NK-92 (cell line): Measurements from ENCODE around the gene TMEM266.

Source experiments
- DNase-seq: peaks from one replicate; lab custom pipeline; 2025; ENCODE audit not compliant: unreplicated experiment; lab: John Stamatoyannopoulos, UW

The TMEM266 gene

GRCh38 chr15:76127169-76127568 is 67.4 kb downstream of the TMEM266 start:
- DNase-seq: no peak

GRCh38 chr15:76127880-76128279 is 68.1 kb downstream of the TMEM266 start:
- no peak for DNase-seq

- no peak for DNase-seq
Observed at GRCh38 chr15:76134537-76134936, 74.8 kb downstream of the TMEM266 start.

- no peak for DNase-seq
Observed at GRCh38 chr15:76135516-76135915, 75.7 kb downstream of the TMEM266 start.

DNA sequence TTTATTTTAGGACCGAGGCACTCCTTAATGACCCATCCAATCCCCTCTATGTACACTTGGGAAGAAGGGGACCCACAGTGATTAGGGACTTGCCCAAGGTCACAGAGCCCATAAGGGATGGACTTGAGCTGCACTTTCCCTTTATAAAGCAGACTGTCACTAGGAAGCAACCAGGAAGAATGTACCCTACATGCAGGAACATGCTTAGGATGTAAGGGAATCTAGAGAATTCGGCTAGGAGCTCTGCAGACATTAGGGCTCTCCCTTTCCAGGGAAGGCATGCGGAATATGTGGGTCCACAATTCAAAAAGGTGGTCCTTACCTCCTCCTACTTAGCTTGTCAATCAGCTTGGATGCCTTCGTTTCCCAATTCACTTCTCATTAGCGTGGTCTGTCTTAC is 78.7 kb downstream of the TMEM266 start:
- no peak for DNase-seq

DNA sequence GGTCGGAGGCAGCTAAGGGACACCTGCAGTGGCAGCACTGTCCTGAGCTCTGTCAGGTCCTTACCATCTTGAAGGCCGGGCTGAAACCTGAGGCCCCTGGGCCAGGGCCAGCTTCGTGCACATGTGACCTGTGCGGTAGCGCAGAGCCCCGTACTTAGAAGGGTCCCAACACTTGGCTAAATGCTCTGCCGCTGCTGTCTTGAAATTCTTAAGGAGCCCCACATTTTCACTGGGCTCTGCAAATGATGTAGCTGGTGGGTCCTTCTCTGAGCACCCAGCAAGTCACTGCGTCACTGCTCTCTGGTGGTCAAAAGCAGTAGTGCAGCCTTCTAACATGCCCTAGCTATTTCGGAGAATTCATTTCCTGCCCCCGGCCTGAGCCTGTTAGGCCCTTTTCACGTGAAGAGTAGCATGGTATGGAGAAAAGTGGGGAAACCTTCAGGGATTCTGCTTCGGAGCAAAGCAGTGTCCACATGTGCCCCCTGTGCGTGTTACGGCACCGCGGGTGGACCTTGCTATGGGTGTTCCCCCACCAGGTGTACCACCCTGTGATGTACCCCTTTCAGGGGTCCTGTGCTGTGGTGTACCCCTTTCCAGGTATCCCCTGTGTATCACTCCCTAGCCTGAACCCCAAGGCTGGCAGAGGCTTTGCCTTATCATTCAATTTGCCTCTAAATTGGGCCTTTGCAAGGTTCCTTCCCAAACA is 79.7 kb downstream of the TMEM266 start:
- no peak for DNase-seq

- DNase-seq: no peak
Observed at GRCh38 chr15:76140074-76140464, 80.3 kb downstream of the TMEM266 start.

DNA sequence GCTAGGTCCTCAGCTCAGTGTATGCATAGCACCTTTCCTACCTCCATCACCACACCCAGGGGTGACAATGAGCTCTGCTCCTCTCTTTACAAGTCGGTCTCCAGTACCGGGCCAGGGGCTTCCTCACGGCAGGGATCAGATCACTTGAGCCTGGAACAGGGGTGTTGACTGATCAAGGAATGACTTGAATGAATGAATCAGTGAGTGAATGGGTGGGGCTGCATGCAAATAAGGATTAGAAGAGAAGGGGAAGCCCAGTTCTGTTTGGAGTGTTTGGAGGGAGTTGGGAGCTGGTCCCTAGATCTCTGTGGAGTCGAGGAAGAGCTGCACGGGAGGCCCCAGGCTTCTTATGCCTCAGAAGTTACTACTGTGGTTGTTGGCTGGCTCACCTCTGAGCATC is 87.0 kb downstream of the TMEM266 start:
- DNase-seq: no peak

DNA sequence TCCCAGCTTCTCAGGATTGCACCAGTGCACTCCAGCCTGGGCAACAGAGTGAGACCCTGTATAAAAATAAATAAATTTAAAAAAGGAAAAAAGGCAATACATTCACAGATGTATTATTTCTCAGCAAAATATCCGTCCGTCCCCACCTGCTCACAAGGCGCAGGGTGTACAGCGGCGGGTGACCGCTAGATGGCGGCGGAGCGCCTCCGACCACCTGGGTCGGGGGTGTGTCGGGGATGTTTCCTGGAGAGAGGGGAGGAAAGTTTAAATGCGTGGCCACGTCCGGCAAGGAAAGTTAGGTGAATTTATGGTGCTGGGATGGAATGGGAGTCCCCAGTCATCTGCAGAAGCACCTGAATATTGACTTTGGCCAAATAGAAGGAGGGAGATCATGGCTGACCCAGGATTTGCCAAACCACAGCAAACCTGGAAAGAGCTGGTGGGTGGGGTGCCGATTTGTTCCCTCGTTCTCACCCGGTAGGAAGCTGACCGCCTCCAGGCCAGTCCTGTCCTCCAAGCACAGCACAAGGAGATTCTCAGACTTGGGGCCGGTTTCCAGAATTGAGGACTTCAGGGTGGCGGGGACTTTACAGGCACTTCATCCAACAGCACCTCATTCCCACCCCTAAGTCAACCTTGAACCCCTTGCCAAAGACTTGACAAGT is 88.3 kb downstream of the TMEM266 start:
- no peak for DNase-seq

GRCh38 chr15:76149291-76149915 is 89.6 kb downstream of the TMEM266 start:
- DNase-seq: no peak

DNA sequence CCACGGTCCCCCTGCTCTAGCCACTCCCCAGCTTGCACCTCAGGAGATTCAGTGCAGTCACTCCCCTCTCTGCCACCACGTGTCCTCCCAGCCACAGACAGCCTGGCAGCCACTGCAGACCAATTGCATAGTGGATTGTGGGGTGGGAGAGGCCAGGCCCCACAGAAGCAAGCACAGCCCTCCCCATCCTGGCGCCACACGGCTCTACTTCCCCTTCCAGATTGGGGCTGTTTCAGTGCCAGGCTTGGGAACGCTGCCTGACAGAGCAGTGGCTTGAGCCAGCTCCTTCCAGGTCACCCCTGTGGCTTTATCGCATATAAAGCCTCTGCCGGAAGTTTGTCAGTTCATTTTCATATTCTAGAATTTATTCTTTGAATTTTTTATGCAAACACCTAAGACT is 90.7 kb downstream of the TMEM266 start:
- no peak for DNase-seq

DNA sequence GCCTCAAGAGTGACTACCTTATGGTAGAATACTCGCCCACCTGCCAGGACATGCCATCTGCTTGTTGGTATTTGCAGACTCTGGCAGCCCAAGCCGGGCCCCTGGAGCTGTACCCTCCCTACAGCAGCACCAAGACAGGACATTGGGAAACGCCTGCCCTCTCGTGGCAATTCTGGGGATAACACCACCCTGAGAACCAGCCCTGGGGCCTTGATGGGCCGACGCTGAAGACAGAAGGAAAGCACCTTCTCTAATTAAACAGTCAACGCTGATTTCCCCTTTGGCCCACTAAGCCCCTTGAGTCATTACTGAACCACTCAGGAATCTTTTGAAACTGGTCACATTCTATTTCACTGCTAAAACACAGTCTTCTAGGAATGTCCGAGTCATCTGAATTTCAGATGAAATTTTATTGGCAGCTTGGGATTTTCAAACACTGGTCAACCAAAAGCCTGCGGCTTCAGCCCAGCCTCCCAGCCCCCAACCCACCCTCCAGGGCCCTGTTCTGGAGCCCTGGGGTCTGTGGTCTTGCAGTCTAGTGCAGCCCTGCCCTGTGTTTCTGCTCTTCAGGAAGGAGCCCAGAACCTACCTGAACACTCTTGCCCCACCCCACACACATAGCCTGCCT is 91.3 kb downstream of the TMEM266 start:
- no peak for DNase-seq

- no peak for DNase-seq
Observed at GRCh38 chr15:76151599-76151974, 91.8 kb downstream of the TMEM266 start.

GRCh38 chr15:76152197-76152596 is 92.4 kb downstream of the TMEM266 start:
- no peak for DNase-seq

DNA sequence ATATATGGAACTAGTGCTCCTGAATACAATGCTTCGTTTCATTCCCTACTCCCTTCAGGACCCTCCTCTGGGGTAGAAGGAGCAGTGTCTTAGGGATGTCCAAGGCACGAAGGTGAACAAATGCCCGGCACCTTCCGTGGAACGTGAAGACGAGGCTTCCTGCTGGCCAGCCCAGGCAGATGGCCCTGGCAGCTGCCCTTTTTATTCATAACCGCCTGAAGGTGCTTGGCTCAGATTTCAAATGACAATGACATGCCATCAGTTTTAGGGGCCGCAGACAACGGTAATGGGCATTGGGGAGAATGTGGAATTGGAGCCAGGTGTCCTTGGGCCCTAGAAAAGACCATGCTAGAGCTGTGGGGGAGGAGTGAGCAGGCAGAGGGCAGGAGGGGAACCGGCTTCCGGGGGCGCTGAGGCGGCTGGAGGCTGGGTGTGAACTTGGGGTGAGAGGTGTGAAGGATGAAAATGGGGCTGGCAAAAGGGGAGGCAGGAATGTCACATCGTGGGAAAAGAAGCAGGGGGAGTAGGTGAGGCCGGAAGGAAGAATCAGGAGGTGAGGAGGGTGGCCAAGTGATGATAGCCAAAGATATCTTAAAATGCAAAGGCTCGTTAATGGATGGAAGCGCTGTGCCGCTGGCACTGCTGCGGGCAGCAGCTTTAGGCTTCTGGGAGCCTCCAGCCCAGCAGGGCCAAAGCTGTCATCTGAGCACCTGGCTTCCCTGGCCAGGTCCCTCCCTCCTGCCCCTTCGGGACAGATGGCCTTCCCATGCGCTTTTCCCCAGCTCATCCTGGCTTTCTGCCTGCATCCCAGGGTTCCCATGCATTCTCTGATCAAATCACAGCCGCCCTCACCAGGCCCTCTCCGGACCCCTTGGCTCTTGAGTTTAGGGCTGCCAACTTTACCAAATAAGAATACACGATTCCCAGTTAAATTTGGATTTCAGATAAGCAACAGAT is 93.7 kb downstream of the TMEM266 start:
- DNase-seq: no peak

DNA sequence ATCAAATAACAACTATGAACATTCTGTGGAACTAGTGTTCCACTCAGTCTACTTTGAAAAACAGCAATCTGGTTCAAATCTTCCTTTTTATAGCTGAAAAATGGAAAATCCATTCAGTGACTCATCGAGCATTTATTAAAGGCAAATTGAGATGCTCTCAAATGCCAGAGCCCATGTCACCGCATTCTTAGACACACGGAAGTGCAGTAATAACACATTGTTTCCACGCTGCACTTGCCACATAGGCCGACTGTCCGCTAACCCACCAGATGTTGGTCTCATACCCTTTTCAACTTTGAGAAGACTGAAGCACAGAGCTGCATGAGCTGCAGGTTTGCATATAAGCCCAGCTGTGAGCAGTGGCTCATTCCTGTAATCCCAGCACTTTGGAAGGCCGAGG is 95.9 kb downstream of the TMEM266 start:
- DNase-seq: no peak

GRCh38 chr15:76158226-76158625 is 98.4 kb downstream of the TMEM266 start:
- DNase-seq: no peak

GRCh38 chr15:76158815-76159214 is 99.0 kb downstream of the TMEM266 start:
- DNase-seq: no peak

DNA sequence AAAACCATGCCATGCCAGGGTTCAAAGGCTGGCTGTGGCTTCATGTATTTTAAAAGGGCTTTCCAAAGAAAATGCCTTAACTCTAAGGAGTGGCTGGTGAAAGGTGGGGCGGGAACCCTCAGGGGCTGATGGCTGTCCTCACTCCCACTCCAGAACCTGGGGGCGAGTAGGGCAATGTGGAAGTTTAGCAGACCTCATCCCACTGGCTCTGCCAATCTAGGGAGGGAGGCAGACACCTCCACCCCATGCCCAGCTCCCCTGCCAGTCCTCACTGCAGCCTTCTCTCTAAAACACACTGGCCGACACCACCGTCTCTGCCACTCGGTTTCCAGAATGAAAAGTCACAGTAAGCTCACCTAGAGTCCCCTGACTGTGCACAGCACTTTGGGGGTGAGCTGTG is 99.5 kb downstream of the TMEM266 start:
- no peak for DNase-seq

DNA sequence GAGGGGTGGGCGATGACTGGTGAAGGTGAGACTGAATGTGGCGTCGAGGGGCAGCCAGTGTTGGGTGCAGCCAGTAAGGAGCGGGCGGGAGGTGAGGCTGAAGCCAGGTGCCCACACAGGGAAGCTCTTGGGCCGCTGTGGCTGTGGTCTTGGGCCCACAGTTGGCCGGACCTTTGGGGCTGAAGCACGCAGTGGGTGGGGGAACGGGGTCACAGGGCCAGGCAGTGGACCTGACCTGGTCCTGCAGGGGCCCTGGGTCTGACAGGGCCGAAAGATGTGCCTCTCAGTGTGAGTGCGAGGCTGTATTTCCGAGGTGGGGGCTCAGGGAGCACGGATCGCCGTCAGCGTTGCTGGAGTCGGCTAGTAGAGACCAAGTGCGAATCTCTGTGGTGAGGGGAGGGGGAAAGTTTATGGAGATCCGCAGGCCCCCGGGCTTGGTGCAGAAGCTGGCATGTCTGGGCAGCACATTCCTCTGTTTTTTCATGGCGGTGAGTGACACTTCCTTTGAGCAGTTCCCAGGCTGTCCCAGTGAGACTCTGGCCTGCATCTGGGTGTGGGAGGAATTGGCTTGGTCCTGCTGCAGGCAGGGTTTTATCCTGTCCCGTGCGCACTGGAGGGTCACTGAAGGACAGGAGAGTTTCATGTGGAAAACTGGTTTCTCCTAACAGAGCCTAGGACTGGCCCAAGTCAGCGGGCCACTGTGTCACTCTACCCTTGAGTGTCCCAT is 100.8 kb downstream of the TMEM266 start:
- no peak for DNase-seq
